ENCODE measurements around the gene CNNM3. TPM values are rescaled to one million over a fixed set of nuclear protein-coding genes. Genes with fewer than 3 reads are reported as not detected.

The CNNM3 gene
- total RNA-seq (15.2 and 18.9 TPM in 2 replicates), polyA plus RNA-seq (37.6 and 46.6 TPM in 2 replicates)

GRCh38 chr2:96816127-96816835 is at the start of gene CNNM3:
CNNM3 (plus strand) TSS chr2:96816268; CDS start chr2:96816278, 10 bp downstream.
- Histone ChIP-seq H3K9me3 (ENCODE audit: low read depth) (no peaks in the 10 kb centered on the region), H3K4me1 (ENCODE audit: low read depth) (peaks cover 51% of the 10 kb centered on the region), H3K4me3 (peak within 1 kb of the TSS; percentile 59), H3K27me3 (no peaks in the 10 kb centered on the region), H3K36me3 (no peaks in the 10 kb centered on the region), H3K27ac (peak within 1 kb of the TSS; percentile 54)
- peak; percentile 95 to 96 for DNase-seq (ENCODE audit: low read depth in 1 of 2, low spot score in 1 of 2)
- TF ChIP-seq, protein P1, sequence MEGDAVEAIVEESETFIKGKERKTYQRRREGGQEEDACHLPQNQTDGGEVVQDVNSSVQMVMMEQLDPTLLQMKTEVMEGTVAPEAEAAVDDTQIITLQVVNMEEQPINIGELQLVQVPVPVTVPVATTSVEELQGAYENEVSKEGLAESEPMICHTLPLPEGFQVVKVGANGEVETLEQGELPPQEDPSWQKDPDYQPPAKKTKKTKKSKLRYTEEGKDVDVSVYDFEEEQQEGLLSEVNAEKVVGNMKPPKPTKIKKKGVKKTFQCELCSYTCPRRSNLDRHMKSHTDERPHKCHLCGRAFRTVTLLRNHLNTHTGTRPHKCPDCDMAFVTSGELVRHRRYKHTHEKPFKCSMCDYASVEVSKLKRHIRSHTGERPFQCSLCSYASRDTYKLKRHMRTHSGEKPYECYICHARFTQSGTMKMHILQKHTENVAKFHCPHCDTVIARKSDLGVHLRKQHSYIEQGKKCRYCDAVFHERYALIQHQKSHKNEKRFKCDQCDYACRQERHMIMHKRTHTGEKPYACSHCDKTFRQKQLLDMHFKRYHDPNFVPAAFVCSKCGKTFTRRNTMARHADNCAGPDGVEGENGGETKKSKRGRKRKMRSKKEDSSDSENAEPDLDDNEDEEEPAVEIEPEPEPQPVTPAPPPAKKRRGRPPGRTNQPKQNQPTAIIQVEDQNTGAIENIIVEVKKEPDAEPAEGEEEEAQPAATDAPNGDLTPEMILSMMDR (IDR thresholded peaks at IDR 0.05; ENCODE audit: low read depth, low read length), result peak; percentile 63

GRCh38 chr2:96767135-96767871 is 48.8 kb upstream of the CNNM3 start:
- H3K4me1 ChIP-seq (ENCODE audit: low read depth), result peaks cover 15% of the 10 kb centered on the region
- no peak for DNase-seq (ENCODE audit: low read depth in 1 of 2, low spot score in 1 of 2)
- H3K36me3 ChIP-seq, result no peaks in the 10 kb centered on the region
- H3K4me3 ChIP-seq, result no peak overlapping the region
- TF ChIP-seq, protein P1 (IDR thresholded peaks at IDR 0.05; ENCODE audit: low read depth, low read length), result no peak
- no peaks in the 10 kb centered on the region for H3K9me3 ChIP-seq (ENCODE audit: low read depth)
- H3K27ac ChIP-seq, result no peak overlapping the region
- H3K27me3 ChIP-seq, result no peaks in the 10 kb centered on the region

- Histone ChIP-seq H3K4me1 (ENCODE audit: low read depth) (peaks cover 10% of the 10 kb centered on the region), H3K36me3 (no peaks in the 10 kb centered on the region), H3K9me3 (ENCODE audit: low read depth) (no peaks in the 10 kb centered on the region), H3K27ac (no peak overlapping the region), H3K4me3 (no peak overlapping the region), H3K27me3 (no peaks in the 10 kb centered on the region)
- TF ChIP-seq, protein P1 (IDR thresholded peaks at IDR 0.05; ENCODE audit: low read depth, low read length), result no peak
- DNase-seq (ENCODE audit: low read depth in 1 of 2, low spot score in 1 of 2), result peak in 1 of 2 donors; percentile 15
These were observed 47.9 kb upstream of the CNNM3 start for GRCh38 chr2:96768083-96768561.

DNA sequence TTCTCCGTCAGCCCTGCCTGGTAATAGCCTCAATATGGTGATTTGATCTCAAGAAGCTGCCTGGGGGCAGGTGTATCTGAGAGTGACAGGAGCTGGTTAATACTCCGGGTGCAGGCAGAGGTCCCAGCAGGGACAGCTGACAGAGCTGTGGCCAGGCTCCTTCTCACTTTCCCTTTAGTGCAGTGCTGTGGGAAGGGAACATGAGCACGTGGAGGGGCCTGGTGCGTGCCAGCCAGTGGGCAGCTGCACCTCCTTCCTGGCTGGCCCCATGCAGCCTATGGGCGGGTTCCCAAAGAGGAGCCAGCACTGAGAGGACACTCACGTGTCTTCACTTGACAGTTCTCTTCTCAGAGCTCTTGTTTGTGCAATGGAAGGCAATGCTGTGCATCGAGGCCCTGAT is 46.3 kb upstream of the CNNM3 start:
- TF ChIP-seq, protein P1 (IDR thresholded peaks at IDR 0.05; ENCODE audit: low read depth, low read length), result no peak
- H3K36me3 ChIP-seq, result no peaks in the 10 kb centered on the region
- H3K4me3 ChIP-seq, result no peak overlapping the region
- no peak overlapping the region for H3K27ac ChIP-seq
- H3K9me3 ChIP-seq (ENCODE audit: low read depth), result no peaks in the 10 kb centered on the region
- no peaks in the 10 kb centered on the region for H3K4me1 ChIP-seq (ENCODE audit: low read depth)
- H3K27me3 ChIP-seq, result no peaks in the 10 kb centered on the region
- DNase-seq (ENCODE audit: low read depth in 1 of 2, low spot score in 1 of 2), result no peak

- Histone ChIP-seq H3K4me3 (no peak overlapping the region), H3K27ac (no peak overlapping the region), H3K36me3 (no peaks in the 10 kb centered on the region), H3K27me3 (no peaks in the 10 kb centered on the region), H3K4me1 (ENCODE audit: low read depth) (no peaks in the 10 kb centered on the region), H3K9me3 (ENCODE audit: low read depth) (no peaks in the 10 kb centered on the region)
- no peak for DNase-seq (ENCODE audit: low read depth in 1 of 2, low spot score in 1 of 2)
- TF ChIP-seq, protein P1 (IDR thresholded peaks at IDR 0.05; ENCODE audit: low read depth, low read length), result no peak
These were observed 45.4 kb upstream of the CNNM3 start for GRCh38 chr2:96770442-96771202.
